Measurements from ENCODE around the gene SLC35B1.

The SLC35B1 gene

GRCh38 chr17:49656247-49656646 lies 51.5 kb downstream of the SLC35B1 start:
- DNase-seq (ENCODE audit: extremely low read depth, low read depth) = no peak
- TF ChIP-seq CTCF (IDR thresholded peaks at IDR 0.05; ENCODE audit: low read depth, low read length, missing control alignments) = no peak
- no peak overlapping the region for H3K4me3 ChIP-seq (replicated peaks; ENCODE audit: low read depth, low read length)

Measured in HFF-Myc (cell line).